PFSK-1 (cell line): ENCODE data around the gene CNEP1R1.

Source experiments
- FOXP2 ChIP-seq: optimal IDR thresholded peaks from 2 replicates; pipeline ENCODE3; 2011; ENCODE audit warnings: borderline replicate concordance, control low read depth, inconsistent platforms; ENCODE audit not compliant: insufficient read depth; ENCODE audit errors: extremely low read length, extremely low read depth
- POLR2AphosphoS5 ChIP-seq: IDR thresholded peaks from 2 replicates; pipeline ENCODE4 v1.6.1; 2012; ENCODE audit warnings: low read depth, mild to moderate bottlenecking, control low read depth, low read length, moderate library complexity
- SIN3A ChIP-seq: IDR thresholded peaks from 2 replicates; pipeline ENCODE4 v1.6.1; 2012; ENCODE audit warnings: mild to moderate bottlenecking, low read length, moderate library complexity, borderline replicate concordance; ENCODE audit not compliant: insufficient read depth
- TAF1 ChIP-seq: IDR thresholded peaks from 2 replicates; pipeline ENCODE4 v1.6.1; 2012; ENCODE audit warnings: low read length, control low read depth, borderline replicate concordance; ENCODE audit not compliant: insufficient read depth
- TF ChIP-seq, protein P1 (sequence below), 2 experiments: IDR thresholded peaks; 2 replicates each; pipeline versions ENCODE4 v1.6.1 to v1.8.0; 2011 to 2012; ENCODE audit warnings: low read depth in 2 of 2, low read length in 2 of 2, control low read depth in 1 of 2, inconsistent platforms in 1 of 2, mild to moderate bottlenecking in 1 of 2, moderate library complexity in 1 of 2; ENCODE audit not compliant: insufficient read depth in 1 of 2

The CNEP1R1 gene

DNA sequence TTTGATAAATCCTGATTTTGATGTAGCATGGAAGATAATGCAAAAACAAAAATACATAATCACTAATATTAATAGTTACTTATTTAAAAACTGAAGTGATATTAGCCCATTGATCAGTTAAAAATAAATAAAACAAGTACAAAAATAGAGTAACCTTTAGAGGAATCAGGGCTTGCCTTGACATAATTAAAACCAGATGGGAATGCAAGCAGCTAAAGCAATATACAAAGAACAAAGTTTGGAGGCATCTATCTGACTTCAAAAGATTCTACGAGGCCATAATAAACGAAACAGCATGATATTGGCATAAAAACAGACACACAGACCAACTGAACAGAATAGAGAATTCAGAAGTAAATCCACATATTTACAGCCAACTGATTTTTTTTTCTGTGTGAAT lies 25.8 kb downstream of the CNEP1R1 start:
- TF ChIP-seq, protein P1, sequence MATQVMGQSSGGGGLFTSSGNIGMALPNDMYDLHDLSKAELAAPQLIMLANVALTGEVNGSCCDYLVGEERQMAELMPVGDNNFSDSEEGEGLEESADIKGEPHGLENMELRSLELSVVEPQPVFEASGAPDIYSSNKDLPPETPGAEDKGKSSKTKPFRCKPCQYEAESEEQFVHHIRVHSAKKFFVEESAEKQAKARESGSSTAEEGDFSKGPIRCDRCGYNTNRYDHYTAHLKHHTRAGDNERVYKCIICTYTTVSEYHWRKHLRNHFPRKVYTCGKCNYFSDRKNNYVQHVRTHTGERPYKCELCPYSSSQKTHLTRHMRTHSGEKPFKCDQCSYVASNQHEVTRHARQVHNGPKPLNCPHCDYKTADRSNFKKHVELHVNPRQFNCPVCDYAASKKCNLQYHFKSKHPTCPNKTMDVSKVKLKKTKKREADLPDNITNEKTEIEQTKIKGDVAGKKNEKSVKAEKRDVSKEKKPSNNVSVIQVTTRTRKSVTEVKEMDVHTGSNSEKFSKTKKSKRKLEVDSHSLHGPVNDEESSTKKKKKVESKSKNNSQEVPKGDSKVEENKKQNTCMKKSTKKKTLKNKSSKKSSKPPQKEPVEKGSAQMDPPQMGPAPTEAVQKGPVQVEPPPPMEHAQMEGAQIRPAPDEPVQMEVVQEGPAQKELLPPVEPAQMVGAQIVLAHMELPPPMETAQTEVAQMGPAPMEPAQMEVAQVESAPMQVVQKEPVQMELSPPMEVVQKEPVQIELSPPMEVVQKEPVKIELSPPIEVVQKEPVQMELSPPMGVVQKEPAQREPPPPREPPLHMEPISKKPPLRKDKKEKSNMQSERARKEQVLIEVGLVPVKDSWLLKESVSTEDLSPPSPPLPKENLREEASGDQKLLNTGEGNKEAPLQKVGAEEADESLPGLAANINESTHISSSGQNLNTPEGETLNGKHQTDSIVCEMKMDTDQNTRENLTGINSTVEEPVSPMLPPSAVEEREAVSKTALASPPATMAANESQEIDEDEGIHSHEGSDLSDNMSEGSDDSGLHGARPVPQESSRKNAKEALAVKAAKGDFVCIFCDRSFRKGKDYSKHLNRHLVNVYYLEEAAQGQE (IDR thresholded peaks at IDR 0.05; ENCODE audit: insufficient read depth in 1 of 2, low read depth in 2 of 2, low read length in 2 of 2), result no peak
- TF ChIP-seq SIN3A (no peak), FOXP2 (no peak), POLR2AphosphoS5 (no peak), TAF1 (no peak)

DNA sequence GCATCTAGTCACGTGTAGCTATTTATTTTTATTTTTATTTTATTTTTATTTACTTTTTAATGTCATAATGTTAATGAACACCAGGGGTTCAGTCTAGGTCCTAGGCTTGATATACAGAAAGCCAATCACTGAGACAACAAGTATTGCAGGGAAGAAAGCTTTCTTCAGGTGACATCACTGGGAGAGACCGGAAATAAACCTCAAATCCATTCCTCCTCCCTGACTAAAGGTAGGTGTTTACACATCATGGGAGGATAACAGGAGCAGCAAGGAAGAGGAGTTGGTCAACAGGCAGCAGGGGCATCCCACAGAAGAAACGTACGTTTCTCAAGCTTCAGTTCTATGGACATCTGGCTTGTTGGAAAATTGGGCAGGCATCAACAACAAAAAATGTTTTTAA lies 31.2 kb downstream of the CNEP1R1 start:
- no peak for TF ChIP-seq FOXP2
- TF ChIP-seq, protein P1 (IDR thresholded peaks at IDR 0.05; ENCODE audit: insufficient read depth in 1 of 2, low read depth in 2 of 2, low read length in 2 of 2), result no peak
- TF ChIP-seq TAF1, result no peak
- TF ChIP-seq POLR2AphosphoS5, result no peak
- no peak for TF ChIP-seq SIN3A

DNA sequence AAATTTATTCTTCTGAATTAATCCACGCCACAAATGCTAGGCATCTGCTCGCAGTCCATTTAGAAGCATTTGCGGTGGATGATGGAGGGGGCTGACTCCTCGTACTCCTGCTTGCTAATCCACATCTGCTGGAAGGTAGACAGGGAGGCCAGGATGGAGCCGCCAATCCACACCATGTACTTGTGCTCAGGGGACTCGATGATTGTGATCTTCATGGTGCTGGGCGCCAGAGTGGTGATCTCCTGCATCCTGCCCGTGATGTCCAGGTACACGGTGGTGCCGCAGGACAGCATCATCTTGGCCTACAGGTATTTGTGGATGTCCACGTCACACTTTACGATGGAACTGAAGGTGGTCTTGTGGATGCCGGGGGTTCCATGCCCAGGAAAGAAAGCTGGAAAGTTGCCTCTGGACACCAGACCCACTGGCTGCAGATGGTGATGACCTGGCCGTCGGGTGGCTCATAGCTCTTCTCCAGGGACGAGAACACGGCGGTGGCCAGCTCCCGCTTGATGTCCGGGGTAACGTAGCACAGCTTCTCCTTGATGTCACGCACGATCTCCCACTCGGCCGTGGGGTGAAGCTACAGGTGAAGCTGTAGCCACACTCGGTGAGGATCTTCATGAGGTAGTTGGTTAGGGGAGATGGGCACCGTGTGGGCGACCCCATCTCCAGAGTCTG lies 33.2 kb downstream of the CNEP1R1 start:
- no peak for TF ChIP-seq POLR2AphosphoS5
- TF ChIP-seq, protein P1 (IDR thresholded peaks at IDR 0.05; ENCODE audit: insufficient read depth in 1 of 2, low read depth in 2 of 2, low read length in 2 of 2), result no peak
- no peak for TF ChIP-seq FOXP2
- no peak for TF ChIP-seq SIN3A
- TF ChIP-seq TAF1, result no peak

DNA sequence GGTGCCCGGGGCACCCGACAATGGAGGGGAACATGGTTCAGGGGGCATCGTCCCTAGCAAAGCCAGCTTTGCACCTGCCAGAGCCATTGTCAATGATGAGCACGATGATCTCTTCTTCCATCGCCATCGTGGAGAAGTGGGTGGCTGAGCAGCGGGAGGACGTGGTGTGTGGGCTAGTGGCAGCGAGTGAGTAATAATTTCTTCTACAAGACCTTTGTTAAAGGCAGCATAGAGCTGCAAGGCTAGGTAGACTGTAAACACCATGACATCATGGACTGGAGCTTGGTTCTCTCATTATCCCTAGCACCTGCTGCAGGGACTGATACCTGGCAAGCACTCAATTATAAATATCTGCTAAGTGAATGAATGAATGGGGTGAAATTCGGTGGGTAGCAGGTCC lies 34.1 kb downstream of the CNEP1R1 start:
- TF ChIP-seq, protein P1 (IDR thresholded peaks at IDR 0.05; ENCODE audit: insufficient read depth in 1 of 2, low read depth in 2 of 2, low read length in 2 of 2), result no peak
- no peak for TF ChIP-seq POLR2AphosphoS5
- no peak for TF ChIP-seq FOXP2
- no peak for TF ChIP-seq TAF1
- TF ChIP-seq SIN3A, result no peak

DNA sequence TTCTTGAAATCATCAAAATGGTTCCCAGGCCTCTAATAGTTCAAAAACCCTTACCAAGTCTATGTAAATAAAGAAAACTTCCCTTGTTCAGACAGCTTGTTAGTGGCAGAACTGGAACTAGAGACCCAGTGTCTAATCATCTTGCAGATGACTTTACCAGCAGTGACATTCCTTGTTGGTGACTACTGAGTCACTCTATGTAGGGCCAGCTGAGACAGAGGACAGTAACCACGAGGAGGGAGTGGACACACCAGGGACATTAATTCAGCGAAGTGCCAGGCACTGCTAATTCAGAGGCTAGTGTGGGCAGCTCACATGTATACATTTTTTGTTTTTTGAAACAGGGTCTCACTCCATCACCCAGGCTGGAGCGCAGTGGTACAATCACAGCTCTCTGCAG lies 34.6 kb downstream of the CNEP1R1 start:
- no peak for TF ChIP-seq SIN3A
- no peak for TF ChIP-seq POLR2AphosphoS5
- TF ChIP-seq TAF1, result no peak
- TF ChIP-seq, protein P1 (IDR thresholded peaks at IDR 0.05; ENCODE audit: insufficient read depth in 1 of 2, low read depth in 2 of 2, low read length in 2 of 2), result no peak
- no peak for TF ChIP-seq FOXP2
